LHCN-M2 (cell line): Measurements from ENCODE around the gene ATP5MC2. TPM values are rescaled to one million over a fixed set of nuclear protein-coding genes. Genes with fewer than 3 reads are reported as not detected.
"Not testable (repeated sequence)": the region's sequence is repeated elsewhere in the genome, so short reads cannot be mapped to it uniquely, and the experiment has no call there.

Experiments used
- DNase-seq: peaks from one replicate; pipeline ENCODE4 v3.0.0-alpha.2; 2012; ENCODE audit warnings: low read depth
- total RNA-seq: library from RNA; depleted of rRNA; stranded (reverse); fragments of >200 nt; gene quantifications from 2 replicates; pipeline ENCODE4 v1.2.3, GENCODE V29; 2014

Gene ATP5MC2
- total RNA-seq, 1 experiment from 2014 or later, result 412 TPM

- DNase-seq, result peak; percentile 42
Measured at GRCh38 chr12:53695152-53696145, 19.6 kb upstream of the ATP5MC2 start.

GRCh38 chr12:53694756-53695151 is 18.9 kb upstream of the ATP5MC2 start:
- no peak for DNase-seq

- DNase-seq, result no peak
Measured at GRCh38 chr12:53688134-53688533, 12.3 kb upstream of the ATP5MC2 start.

- no peak for DNase-seq
Measured at GRCh38 chr12:53686436-53686835, 10.6 kb upstream of the ATP5MC2 start.

- DNase-seq, result peak; percentile 51
Measured at GRCh38 chr12:53684654-53685220, 8.9 kb upstream of the ATP5MC2 start.

- DNase-seq, result no peak
Measured at GRCh38 chr12:53683983-53684382, 8.1 kb upstream of the ATP5MC2 start.

- no peak for DNase-seq
Measured at GRCh38 chr12:53683494-53683893, 7.6 kb upstream of the ATP5MC2 start.

- DNase-seq, result not testable (repeated sequence)
Measured at GRCh38 chr12:53680061-53680460, 4.2 kb upstream of the ATP5MC2 start.

- DNase-seq, result peak; percentile 71
Measured at GRCh38 chr12:53677800-53678148, 1.9 kb upstream of the ATP5MC2 start.

GRCh38 chr12:53677016-53677799 is 1.3 kb upstream of the ATP5MC2 start:
- peak; percentile 33 for DNase-seq

GRCh38 chr12:53676656-53677015 is 753 bp upstream of the ATP5MC2 start:
- peak; percentile 39 for DNase-seq

GRCh38 chr12:53674977-53675700 is 744 bp downstream of the ATP5MC2 start:
- DNase-seq, result peak; percentile 21

GRCh38 chr12:53670971-53671370 is 4.9 kb downstream of the ATP5MC2 start:
- no peak for DNase-seq

GRCh38 chr12:53670308-53670707 is 5.6 kb downstream of the ATP5MC2 start:
- DNase-seq, result no peak

- DNase-seq, result no peak
Measured at GRCh38 chr12:53667080-53667479, 8.8 kb downstream of the ATP5MC2 start.

GRCh38 chr12:53664936-53665335 is 10.9 kb downstream of the ATP5MC2 start:
- no peak for DNase-seq

- no peak for DNase-seq
Measured at GRCh38 chr12:53664191-53664590, 11.7 kb downstream of the ATP5MC2 start.

GRCh38 chr12:53660041-53660440 is 15.8 kb downstream of the ATP5MC2 start:
- DNase-seq, result peak; percentile 22

GRCh38 chr12:53659571-53659981 is 16.3 kb downstream of the ATP5MC2 start:
- DNase-seq, result peak; percentile 56

- DNase-seq, result peak; percentile 77
Measured at GRCh38 chr12:53659011-53659551, 16.8 kb downstream of the ATP5MC2 start.

- no peak for DNase-seq
Measured at GRCh38 chr12:53657041-53657440, 18.8 kb downstream of the ATP5MC2 start.
